Suprapubic skin (tissue), 4 donors: ENCODE measurements around the gene RBM47.

Experiments
- EP300 ChIP-seq: sonication (generic); formaldehyde crosslinking; IDR thresholded peaks from one replicate; pipeline ENCODE4 v1.6.1; 2017; ENCODE audit warnings: antibody characterized with exemption
- POLR2A ChIP-seq, 2 donors: fragments of 450-650 bp; IDR thresholded peaks; one replicate each; pipeline ENCODE4 v1.6.1; 2017; ENCODE audit warnings: antibody characterized with exemption in 2 of 2, mild to moderate bottlenecking in 2 of 2, moderate library complexity in 2 of 2
- POLR2AphosphoS5 ChIP-seq, 3 donors: sonication (generic); formaldehyde crosslinking; IDR thresholded peaks; one replicate each; pipeline ENCODE4 v1.6.1; 2017; ENCODE audit warnings: antibody characterized with exemption in 3 of 3
- TF ChIP-seq, protein P1 (sequence below), 2 donors: fragments of 200-600 bp in 1 of 2; fragments of 450-650 bp in 1 of 2; sonication (generic) in 1 of 2; IDR thresholded peaks; one replicate each; pipeline ENCODE4 v1.5.1; 2016 to 2019; ENCODE audit warnings: antibody characterized with exemption in 2 of 2, mild to moderate bottlenecking in 1 of 2, moderate library complexity in 1 of 2

DNA sequence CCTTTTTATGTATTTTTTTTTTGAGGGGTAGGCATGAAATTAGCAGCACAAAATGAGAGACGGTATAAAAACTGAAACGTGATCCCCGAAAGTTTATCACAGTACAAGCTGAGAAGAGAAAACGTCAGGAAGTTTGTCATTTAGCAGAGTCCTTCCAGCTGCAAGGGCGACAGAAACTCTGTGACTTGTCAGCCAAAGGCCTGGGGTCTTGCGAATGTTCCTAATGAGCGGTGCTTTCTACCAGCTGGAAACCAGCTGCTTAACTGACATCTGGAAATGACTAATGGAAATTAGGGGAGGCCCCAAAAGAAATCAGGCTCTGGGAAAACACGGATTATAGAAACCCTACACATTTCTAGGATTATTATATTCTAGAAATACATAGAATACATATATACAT, 228.0 kb downstream of the RBM47 start:
- TF ChIP-seq, protein P1, sequence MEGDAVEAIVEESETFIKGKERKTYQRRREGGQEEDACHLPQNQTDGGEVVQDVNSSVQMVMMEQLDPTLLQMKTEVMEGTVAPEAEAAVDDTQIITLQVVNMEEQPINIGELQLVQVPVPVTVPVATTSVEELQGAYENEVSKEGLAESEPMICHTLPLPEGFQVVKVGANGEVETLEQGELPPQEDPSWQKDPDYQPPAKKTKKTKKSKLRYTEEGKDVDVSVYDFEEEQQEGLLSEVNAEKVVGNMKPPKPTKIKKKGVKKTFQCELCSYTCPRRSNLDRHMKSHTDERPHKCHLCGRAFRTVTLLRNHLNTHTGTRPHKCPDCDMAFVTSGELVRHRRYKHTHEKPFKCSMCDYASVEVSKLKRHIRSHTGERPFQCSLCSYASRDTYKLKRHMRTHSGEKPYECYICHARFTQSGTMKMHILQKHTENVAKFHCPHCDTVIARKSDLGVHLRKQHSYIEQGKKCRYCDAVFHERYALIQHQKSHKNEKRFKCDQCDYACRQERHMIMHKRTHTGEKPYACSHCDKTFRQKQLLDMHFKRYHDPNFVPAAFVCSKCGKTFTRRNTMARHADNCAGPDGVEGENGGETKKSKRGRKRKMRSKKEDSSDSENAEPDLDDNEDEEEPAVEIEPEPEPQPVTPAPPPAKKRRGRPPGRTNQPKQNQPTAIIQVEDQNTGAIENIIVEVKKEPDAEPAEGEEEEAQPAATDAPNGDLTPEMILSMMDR (IDR thresholded peaks at IDR 0.05): no peak
- TF ChIP-seq POLR2A (IDR thresholded peaks at IDR 0.05) (no peak), POLR2AphosphoS5 (IDR thresholded peaks at IDR 0.05) (no peak), EP300 (no peak)
